Measurements from ENCODE around the gene MTIF3. TPM values are rescaled to one million over a fixed set of nuclear protein-coding genes. Genes with fewer than 3 reads are reported as not detected.

The MTIF3 gene
- total and polyA plus RNA-seq, 12 donors: 51.9 to 181 (median 82.2) TPM

DNA sequence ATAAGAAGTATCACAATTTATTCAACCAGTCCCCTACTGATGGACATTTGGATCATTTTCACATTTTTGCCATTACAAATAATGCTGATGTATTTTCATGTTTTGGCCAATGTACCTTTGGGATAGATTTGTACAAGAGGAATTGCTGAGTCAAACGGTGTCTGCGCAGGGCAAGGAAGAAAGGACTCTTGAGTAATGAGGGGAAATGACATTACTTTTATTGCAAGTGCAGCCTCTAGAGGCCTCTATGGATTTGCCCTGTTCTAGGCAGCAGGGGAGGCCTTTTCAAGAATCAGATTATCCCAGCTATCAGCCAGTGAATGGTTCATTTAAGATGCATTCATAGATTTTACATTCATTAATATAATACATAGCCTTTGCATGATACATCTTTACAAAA, 58.9 kb downstream of the MTIF3 start:
- intact Hi-C loops (cut with DNase I): no loop called here
- no peak for DNase-seq
- Histone ChIP-seq H3K4me1 (replicated peaks in 1 of 2) (no peaks in the 10 kb centered on the region), H3K36me3 (replicated peaks in 1 of 2) (no peaks in the 10 kb centered on the region), H3K4me3 (no peak overlapping the region), H3K9me3 (replicated peaks in 1 of 3) (no peaks in the 10 kb centered on the region), H3K27me3 (peaks cover 7% of the 10 kb centered on the region), H3K27ac (no peak overlapping the region)
- TF ChIP-seq POLR2A (IDR thresholded peaks at IDR 0.05): no peak
- no peak for TF ChIP-seq CTCF (IDR thresholded peaks at IDR 0.05)
- 47 to 57% (median 52%) methylated on average over 2 of the region's 2 CpGs for WGBS, 4 donors

DNA sequence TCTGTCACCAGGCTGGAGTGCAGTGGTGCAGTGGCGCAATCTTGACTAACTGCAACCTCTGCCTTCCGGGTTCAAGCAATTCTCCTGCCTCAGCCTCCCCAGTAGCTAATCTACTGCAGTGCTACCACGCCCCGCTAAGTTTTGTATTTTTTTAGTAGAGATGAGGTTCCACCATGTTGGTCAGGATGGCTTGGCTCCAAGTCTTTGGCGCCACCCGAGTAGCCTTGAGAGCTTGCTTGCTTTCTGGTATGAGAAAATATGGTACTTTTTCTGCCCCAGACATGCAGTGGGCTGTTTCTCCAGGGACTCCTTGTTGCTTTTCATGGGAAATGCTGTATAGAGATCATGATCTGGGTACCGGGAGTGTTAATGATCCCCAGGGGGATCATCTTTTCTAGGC, 60.5 kb downstream of the MTIF3 start:
- DNase-seq: no peak
- H3K4me3 ChIP-seq: no peak overlapping the region
- no peaks in the 10 kb centered on the region for H3K4me1 ChIP-seq (replicated peaks in 1 of 2)
- H3K9me3 ChIP-seq (replicated peaks in 1 of 3): no peaks in the 10 kb centered on the region
- 81 to 86% (median 82%) methylated on average over 7 of the region's 7 CpGs for WGBS, 4 donors
- TF ChIP-seq POLR2A (IDR thresholded peaks at IDR 0.05) (no peak), CTCF (IDR thresholded peaks at IDR 0.05) (no peak)
- H3K36me3 ChIP-seq (replicated peaks in 1 of 2): no peaks in the 10 kb centered on the region
- H3K27ac ChIP-seq: no peak overlapping the region
- H3K27me3 ChIP-seq: no peaks in the 10 kb centered on the region
- intact Hi-C loops (cut with DNase I): no loop called here

- Histone ChIP-seq H3K36me3 (replicated peaks in 1 of 2) (no peaks in the 10 kb centered on the region), H3K4me1 (replicated peaks in 1 of 2) (no peaks in the 10 kb centered on the region), H3K27ac (no peak overlapping the region), H3K4me3 (no peak overlapping the region), H3K27me3 (no peaks in the 10 kb centered on the region), H3K9me3 (replicated peaks in 1 of 3) (no peaks in the 10 kb centered on the region)
- DNase-seq: no peak
- WGBS, 4 donors: 50 to 77% (median 61%) methylated on average over 2 of the region's 2 CpGs
- intact Hi-C loops (cut with DNase I): no loop called here
- no peak for TF ChIP-seq CTCF (IDR thresholded peaks at IDR 0.05)
- TF ChIP-seq POLR2A (IDR thresholded peaks at IDR 0.05): no peak
Measured at GRCh38 chr13:27388241-27388640, 62.1 kb downstream of the MTIF3 start.

Small RNA genes within 50 kb of the gene (small RNA-seq; reads per million reads assigned to genes)
- 0 reads per million in 2 donors for gene RNU6-63P
- 0 reads per million in 2 donors for gene RNY1P1

Other genes with a start within 250 kb of the MTIF3 start
- gene RPL21, start 199.0 kb downstream of the MTIF3 start, total RNA-seq: 1,000 to 10,000 TPM in 1 of 9 donors, 100 to 1,000 TPM in 8; 514 to 1,800 (median 803) TPM
- 1,000 to 10,000 TPM in 1 of 3 donors, 100 to 1,000 TPM in 2; 400 to 1,726 (median 621) TPM for gene RPL21, start 199.0 kb downstream of the MTIF3 start, polyA plus RNA-seq
- 10 to 100 TPM in 4 of 9 donors, 1 to 10 TPM in 5; 3.4 to 28.4 (median 6.8) TPM for gene RASL11A, start 179.7 kb downstream of the MTIF3 start, total RNA-seq
- 10 to 100 TPM in 1 of 3 donors, 1 to 10 TPM in 2; 8.9 to 10.3 (median 9.6) TPM for gene RASL11A, start 179.7 kb downstream of the MTIF3 start, polyA plus RNA-seq
- gene GTF3A, start 25.9 kb downstream of the MTIF3 start, total RNA-seq: 100 to 1,000 TPM in 3 of 9 donors, 10 to 100 TPM in 6; 55.2 to 265 (median 77.0) TPM
- 100 to 1,000 TPM; 153 to 239 (median 168) TPM for gene GTF3A, start 25.9 kb downstream of the MTIF3 start, polyA plus RNA-seq
- gene LNX2, start 170.0 kb upstream of the MTIF3 start, total RNA-seq: 10 to 100 TPM in 8 of 9 donors, 1 to 10 TPM in 1; 9.7 to 26.5 (median 18.7) TPM
- 10 to 100 TPM in 1 of 3 donors, 1 to 10 TPM in 2; 2.9 to 17.5 (median 4.9) TPM for gene LNX2, start 170.0 kb upstream of the MTIF3 start, polyA plus RNA-seq
- 100 to 1,000 TPM in 8 of 9 donors, 10 to 100 TPM in 1; 81.5 to 369 (median 179) TPM for gene POLR1D, start 171.3 kb upstream of the MTIF3 start, total RNA-seq
- gene POLR1D, start 171.3 kb upstream of the MTIF3 start, polyA plus RNA-seq: 100 to 1,000 TPM; 148 to 188 (median 173) TPM

Measured in adrenal gland (tissue), 12 donors.